HEK293 (cell line): ENCODE data around the gene BID.

Experiments
- CTCF ChIA-PET: fragments of 350-600 bp; formaldehyde crosslinking; extraction: SDS; loops from one replicate; lab custom pipeline; 2021; ENCODE audit warnings: antibody characterized with exemption; lab: Yijun Ruan, JAX
- POLR2A ChIA-PET: fragments of 300-600 bp; formaldehyde crosslinking; extraction: SDS; loops from one replicate; lab custom pipeline; 2020; ENCODE audit warnings: antibody characterized with exemption, inconsistent platforms; lab: Yijun Ruan, JAX
- H3K27ac ChIP-seq: fragments of 200-500 bp; sonication (Bioruptor generic); 2 replicates; pipeline ENCODE4 v1.5.1; 2014; ENCODE audit warnings: low read depth, low read length, control low read depth, inconsistent platforms; ENCODE audit errors: extremely low read depth
- H3K36me3 ChIP-seq, 2 experiments: fragments of 200-500 bp in 1 of 2; sonication (Bioruptor generic) in 1 of 2; 1 replicate in 1 of 2; 2 replicates in 1 of 2; pipeline ENCODE4 v1.5.1; 2014 to 2017; ENCODE audit warnings: inconsistent platforms in 2 of 2, low read length in 2 of 2; ENCODE audit not compliant: control insufficient read depth in 2 of 2, insufficient read depth in 1 of 2
- H3K4me1 ChIP-seq: fragments of 200-500 bp; sonication (Bioruptor generic); 2 replicates; pipeline ENCODE4 v1.5.1; 2014; ENCODE audit warnings: mild to moderate bottlenecking, low read length, inconsistent platforms; ENCODE audit not compliant: control insufficient read depth, insufficient read depth
- H3K4me3 ChIP-seq: 2 replicates; pipeline ENCODE4 v1.5.1; 2011; ENCODE audit warnings: low read depth, mild to moderate bottlenecking, control low read depth, low read length, moderate library complexity
- H3K9me3 ChIP-seq: fragments of 200-500 bp; sonication (Bioruptor generic); 2 replicates; pipeline ENCODE4 v1.5.1; 2014; ENCODE audit warnings: low read depth, low read length, inconsistent platforms; ENCODE audit not compliant: control insufficient read depth, insufficient read depth
- EGR2 ChIP-seq: fragments of 450-650 bp; formaldehyde crosslinking; IDR thresholded peaks from 2 replicates; pipeline ENCODE4 v1.5.1; 2016; ENCODE audit warnings: low read depth, missing biosample characterization, missing genetic modification characterization
- GLIS1 ChIP-seq: fragments of 450-650 bp; formaldehyde crosslinking; IDR thresholded peaks from 2 replicates; pipeline ENCODE4 v1.5.1; 2016; ENCODE audit warnings: missing biosample characterization, missing genetic modification characterization
- GLIS2 ChIP-seq: fragments of 450-650 bp; formaldehyde crosslinking; IDR thresholded peaks from 2 replicates; pipeline ENCODE4 v1.5.1; 2016; ENCODE audit warnings: missing biosample characterization, missing genetic modification characterization
- HOXA7 ChIP-seq: sonication (generic); formaldehyde crosslinking; IDR thresholded peaks from 2 replicates; pipeline ENCODE4 v1.8.1; 2022; ENCODE audit warnings: missing genetic modification reagents, borderline replicate concordance
- KLF9 ChIP-seq: fragments of 450-650 bp; formaldehyde crosslinking; IDR thresholded peaks from 2 replicates; pipeline ENCODE4 v1.5.1; 2016; ENCODE audit warnings: missing biosample characterization, missing genetic modification characterization, low read depth
- MZF1 ChIP-seq: fragments of 450-650 bp; formaldehyde crosslinking; IDR thresholded peaks from 2 replicates; pipeline ENCODE4 v1.5.1; 2017; ENCODE audit warnings: missing biosample characterization, missing genetic modification characterization, borderline replicate concordance
- SP7 ChIP-seq: fragments of 450-650 bp; formaldehyde crosslinking; IDR thresholded peaks from 2 replicates; pipeline ENCODE4 v1.5.1; 2016; ENCODE audit warnings: missing biosample characterization, missing genetic modification characterization
- ZBTB17 ChIP-seq: fragments of 450-650 bp; formaldehyde crosslinking; IDR thresholded peaks from 2 replicates; pipeline ENCODE4 v1.5.1; 2016; ENCODE audit warnings: missing biosample characterization, missing genetic modification characterization
- ZBTB20 ChIP-seq: fragments of 450-650 bp; formaldehyde crosslinking; IDR thresholded peaks from 2 replicates; pipeline ENCODE4 v1.5.1; 2016; ENCODE audit warnings: missing biosample characterization, missing genetic modification characterization
- ZBTB48 ChIP-seq: fragments of 450-650 bp; formaldehyde crosslinking; IDR thresholded peaks from 2 replicates; pipeline ENCODE4 v1.5.1; 2016; ENCODE audit warnings: missing biosample characterization, missing genetic modification characterization
- ZFP69B ChIP-seq: fragments of 450-650 bp; formaldehyde crosslinking; IDR thresholded peaks from 2 replicates; pipeline ENCODE4 v1.5.1; 2016; ENCODE audit warnings: missing biosample characterization, missing genetic modification characterization
- ZIC2 ChIP-seq: fragments of 450-650 bp; formaldehyde crosslinking; IDR thresholded peaks from 2 replicates; pipeline ENCODE4 v1.5.1; 2016; ENCODE audit warnings: missing biosample characterization, missing genetic modification characterization
- ZNF10 ChIP-seq: fragments of 450-650 bp; formaldehyde crosslinking; IDR thresholded peaks from 2 replicates; pipeline ENCODE4 v1.5.1; 2017; ENCODE audit warnings: missing biosample characterization, missing genetic modification characterization
- ZNF133 ChIP-seq: fragments of 450-650 bp; formaldehyde crosslinking; IDR thresholded peaks from 2 replicates; pipeline ENCODE4 v1.5.1; 2016; ENCODE audit warnings: missing biosample characterization, missing genetic modification characterization
- ZNF146 ChIP-seq: fragments of 450-650 bp; formaldehyde crosslinking; IDR thresholded peaks from 2 replicates; pipeline ENCODE4 v1.5.1; 2016; ENCODE audit warnings: missing biosample characterization, missing genetic modification characterization
- ZNF221 ChIP-seq: fragments of 450-650 bp; formaldehyde crosslinking; IDR thresholded peaks from 2 replicates; pipeline ENCODE4 v1.5.1; 2017; ENCODE audit warnings: missing biosample characterization, missing genetic modification characterization, borderline replicate concordance
- ZNF398 ChIP-seq: fragments of 450-650 bp; formaldehyde crosslinking; IDR thresholded peaks from 2 replicates; pipeline ENCODE4 v1.5.1; 2017; ENCODE audit warnings: missing biosample characterization, missing genetic modification characterization
- ZNF555 ChIP-seq: fragments of 450-650 bp; formaldehyde crosslinking; conservative IDR thresholded peaks from 2 replicates; pipeline ENCODE4 v1.5.1; 2017; ENCODE audit warnings: missing biosample characterization, mild to moderate bottlenecking, missing genetic modification characterization, inconsistent platforms
- ZNF777 ChIP-seq: fragments of 450-650 bp; formaldehyde crosslinking; IDR thresholded peaks from 2 replicates; pipeline ENCODE4 v1.5.1; 2017; ENCODE audit warnings: missing biosample characterization, missing genetic modification characterization, borderline replicate concordance
- ZNF830 ChIP-seq: fragments of 450-650 bp; IDR thresholded peaks from 2 replicates; pipeline ENCODE4 v1.5.0; 2018; ENCODE audit warnings: missing biosample characterization, missing genetic modification characterization, low read depth, mild to moderate bottlenecking, moderate library complexity
- TF ChIP-seq, protein P1 (sequence below): fragments of 450-650 bp; formaldehyde crosslinking; IDR thresholded peaks from 2 replicates; pipeline ENCODE4 v1.5.1; 2016; ENCODE audit warnings: missing biosample characterization, missing genetic modification characterization

The BID gene

DNA sequence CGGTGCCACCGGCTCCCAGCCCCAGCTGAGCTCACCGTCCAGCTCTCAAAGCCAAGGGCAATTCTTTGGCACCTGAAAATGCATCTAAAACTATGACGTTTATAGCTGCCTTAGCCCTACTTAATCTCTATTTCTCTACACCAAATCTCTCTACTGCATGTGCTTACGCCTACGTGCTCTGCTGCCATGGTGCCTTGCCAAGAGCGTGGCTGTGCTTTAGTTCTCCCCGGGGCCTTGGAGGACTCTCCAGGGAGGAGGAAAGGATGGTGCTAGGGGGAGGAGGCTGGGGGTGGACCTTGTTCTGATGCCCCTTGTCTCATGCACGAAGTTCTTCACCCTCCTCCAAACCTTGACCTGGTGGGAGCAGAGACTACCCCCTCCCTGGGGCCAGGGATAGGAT, 9.0 kb upstream of the BID start:
- POLR2A ChIA-PET, result no interaction called here
- CTCF ChIA-PET, result no interaction called here

DNA sequence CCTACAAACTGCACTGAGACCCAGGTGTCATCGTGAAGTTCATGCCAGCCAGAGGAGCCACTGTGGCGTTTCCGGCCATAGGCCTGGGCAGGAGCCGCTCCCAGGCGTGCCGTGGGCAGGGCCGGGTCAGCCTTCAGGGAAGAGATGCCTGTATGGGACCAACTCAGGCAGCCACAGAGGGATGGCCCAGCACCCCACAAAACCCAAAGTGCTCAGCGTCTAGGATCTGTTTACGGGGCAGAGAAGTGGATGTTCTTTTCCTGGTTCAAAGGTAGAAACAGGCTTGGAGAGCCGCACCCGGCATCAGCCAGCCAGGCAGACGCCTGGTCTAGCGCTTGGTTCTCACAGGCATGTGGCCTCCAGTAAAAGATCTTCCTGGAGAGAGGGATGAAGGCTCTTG, 8.4 kb upstream of the BID start:
- POLR2A ChIA-PET, result no interaction called here
- H3K36me3 ChIP-seq, result no peaks in the 10 kb centered on the region
- H3K4me1 ChIP-seq, result peaks cover 3% of the 10 kb centered on the region; the same call in 1 of the 2 replicates
- TF ChIP-seq ZNF133 (tag by site-specific recombination), result no peak
- TF ChIP-seq ZNF10 (tag by site-specific recombination), result no peak
- CTCF ChIA-PET, result interaction anchor here (0.6 to 1.3 kb wide), 2 partner anchors 39 to 40 kb away, joined by 3 to 5 read pairs; no protein-coding TSS in a partner anchor
- H3K4me3 ChIP-seq, result no peak overlapping the region
- H3K9me3 ChIP-seq, result no peaks in the 10 kb centered on the region
- no peak overlapping the region for H3K27ac ChIP-seq

More for the DNA sequence above, 9.0 kb upstream of the BID start:
- Histone ChIP-seq H3K4me3 (no peak overlapping the region), H3K9me3 (no peaks in the 10 kb centered on the region), H3K4me1 (peaks cover 3% of the 10 kb centered on the region; the same call in 1 of the 2 replicates), H3K36me3 (peaks cover 0 to 5% of the 10 kb centered on the region in 2 experiments; a peak in 1 of 3 replicates)
- no peak for TF ChIP-seq HOXA7
- TF ChIP-seq EGR2, result peak; percentile 21; the same call in 1 of the 2 replicates
- TF ChIP-seq, all 188 proteins: peak for 1
- no peak overlapping the region for H3K27ac ChIP-seq

DNA sequence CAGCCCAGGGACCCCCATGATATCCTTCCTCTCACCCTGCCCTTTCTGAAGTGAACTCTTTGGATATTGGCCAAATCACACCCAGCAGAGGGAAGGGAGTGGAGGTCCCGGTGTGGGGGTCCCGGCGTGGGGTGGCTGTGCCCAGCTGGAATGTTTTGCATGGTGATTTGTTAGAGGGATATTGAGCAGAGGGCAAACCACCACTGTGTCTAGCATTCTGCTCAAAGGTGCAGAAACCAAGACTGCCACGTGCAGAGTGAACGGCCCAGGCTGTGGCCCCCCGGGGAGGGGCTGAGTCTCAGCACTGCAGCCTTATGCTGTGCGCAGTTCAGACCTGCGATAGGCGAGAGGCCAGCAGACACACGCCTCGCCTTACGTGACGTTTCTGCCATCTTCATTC, 7.9 kb upstream of the BID start:
- Histone ChIP-seq H3K27ac (no peak overlapping the region), H3K36me3 (no peaks in the 10 kb centered on the region), H3K4me1 (peaks cover 3% of the 10 kb centered on the region; the same call in 1 of the 2 replicates), H3K9me3 (no peaks in the 10 kb centered on the region), H3K4me3 (no peak overlapping the region)
- ChIA-PET CTCF (interaction anchor here (0.6 to 1.3 kb wide), 2 partner anchors 39 to 40 kb away, joined by 3 to 5 read pairs; no protein-coding TSS in a partner anchor), POLR2A (no interaction called here)
- no peak for TF ChIP-seq ZNF221 (tag by site-specific recombination)

GRCh38 chr22:17781319-17782031, 7.2 kb upstream of the BID start:
- ChIA-PET POLR2A (no interaction called here), CTCF (interaction anchor here (0.6 to 1.3 kb wide), 4 partner anchors 38 to 41 kb away, joined by 3 to 6 read pairs (median 4); no protein-coding TSS in a partner anchor)
- Histone ChIP-seq H3K36me3 (no peaks in the 10 kb centered on the region), H3K9me3 (no peaks in the 10 kb centered on the region), H3K27ac (no peak overlapping the region), H3K4me3 (no peak overlapping the region), H3K4me1 (peaks cover 3% of the 10 kb centered on the region; the same call in 1 of the 2 replicates)
- TF ChIP-seq ZBTB20 (peak; percentile 56), ZNF777 (no peak), ZNF146 (tag by site-specific recombination) (no peak), KLF9 (tag by site-specific recombination) (0 out of 2 replicates have a peak, but pooled peaks have one; percentile 30), GLIS2 (tag by site-specific recombination) (peak; percentile 54), ZBTB17 (tag by site-specific recombination) (peak; percentile 55), GLIS1 (peak; percentile 79), ZNF398 (tag by site-specific recombination) (0 out of 2 replicates have a peak, but pooled peaks have one; percentile 12), ZFP69B (tag by site-specific recombination) (no peak), SP7 (tag by site-specific recombination) (0 out of 2 replicates have a peak, but pooled peaks have one; percentile 12), ZNF555 (tag by site-specific recombination) (no peak), ZBTB48 (peak; percentile 54; the same call in 1 of the 2 replicates), MZF1 (tag by site-specific recombination) (peak; percentile 19; the same call in 1 of the 2 replicates), ZNF830 (no peak), ZIC2 (tag by site-specific recombination) (peak; percentile 93)
- TF ChIP-seq, protein P1, sequence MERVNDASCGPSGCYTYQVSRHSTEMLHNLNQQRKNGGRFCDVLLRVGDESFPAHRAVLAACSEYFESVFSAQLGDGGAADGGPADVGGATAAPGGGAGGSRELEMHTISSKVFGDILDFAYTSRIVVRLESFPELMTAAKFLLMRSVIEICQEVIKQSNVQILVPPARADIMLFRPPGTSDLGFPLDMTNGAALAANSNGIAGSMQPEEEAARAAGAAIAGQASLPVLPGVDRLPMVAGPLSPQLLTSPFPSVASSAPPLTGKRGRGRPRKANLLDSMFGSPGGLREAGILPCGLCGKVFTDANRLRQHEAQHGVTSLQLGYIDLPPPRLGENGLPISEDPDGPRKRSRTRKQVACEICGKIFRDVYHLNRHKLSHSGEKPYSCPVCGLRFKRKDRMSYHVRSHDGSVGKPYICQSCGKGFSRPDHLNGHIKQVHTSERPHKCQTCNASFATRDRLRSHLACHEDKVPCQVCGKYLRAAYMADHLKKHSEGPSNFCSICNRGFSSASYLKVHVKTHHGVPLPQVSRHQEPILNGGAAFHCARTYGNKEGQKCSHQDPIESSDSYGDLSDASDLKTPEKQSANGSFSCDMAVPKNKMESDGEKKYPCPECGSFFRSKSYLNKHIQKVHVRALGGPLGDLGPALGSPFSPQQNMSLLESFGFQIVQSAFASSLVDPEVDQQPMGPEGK (tag by site-specific recombination), result 0 out of 2 replicates have a peak, but pooled peaks have one; percentile 44
